DLD1 (cell line): ENCODE results near the gene CFAP20.

Source experiments
- in situ Hi-C: cut with HindIII; loops from 2 replicates; pipeline ENCODE4 v1.10.0; 2017; ENCODE audit warnings: low sequenced_read_pairs

The CFAP20 gene

GRCh38 chr16:58125041-58125440, 4.1 kb downstream of the CFAP20 start:
- in situ Hi-C loops, result no loop called here

- in situ Hi-C loops, result no loop called here
Observed at GRCh38 chr16:58124601-58124915, 4.6 kb downstream of the CFAP20 start.

- in situ Hi-C loops, result no loop called here
Observed at GRCh38 chr16:58123896-58124600, 5.1 kb downstream of the CFAP20 start.

- in situ Hi-C loops, result no loop called here
Observed at GRCh38 chr16:58121132-58121531, 8.0 kb downstream of the CFAP20 start.

- in situ Hi-C loops, result no loop called here
Observed at GRCh38 chr16:58120234-58120633, 8.9 kb downstream of the CFAP20 start.

- in situ Hi-C loops, result no loop called here
Observed at GRCh38 chr16:58119509-58119845, 9.7 kb downstream of the CFAP20 start.

GRCh38 chr16:58118801-58119508, 10.2 kb downstream of the CFAP20 start:
- in situ Hi-C loops, result no loop called here

- in situ Hi-C loops, result no loop called here
Observed at GRCh38 chr16:58116529-58116928, 12.7 kb downstream of the CFAP20 start.

GRCh38 chr16:58116081-58116480, 13.1 kb downstream of the CFAP20 start:
- in situ Hi-C loops, result no loop called here

GRCh38 chr16:58114827-58115825, 14.1 kb downstream of the CFAP20 start:
- in situ Hi-C loops, result no loop called here

GRCh38 chr16:58111302-58111627, 17.9 kb downstream of the CFAP20 start:
- in situ Hi-C loops, result no loop called here

GRCh38 chr16:58110571-58111301, 18.4 kb downstream of the CFAP20 start:
- in situ Hi-C loops, result no loop called here

GRCh38 chr16:58109881-58110280, 19.3 kb downstream of the CFAP20 start:
- in situ Hi-C loops, result no loop called here

GRCh38 chr16:58109330-58109729, 19.9 kb downstream of the CFAP20 start:
- in situ Hi-C loops, result no loop called here

- in situ Hi-C loops, result no loop called here
Observed at GRCh38 chr16:58107709-58108108, 21.5 kb downstream of the CFAP20 start.

GRCh38 chr16:58107228-58107627, 22.0 kb downstream of the CFAP20 start:
- in situ Hi-C loops, result no loop called here

GRCh38 chr16:58105631-58106030, 23.6 kb downstream of the CFAP20 start:
- in situ Hi-C loops, result no loop called here

GRCh38 chr16:58102665-58103392, 26.4 kb downstream of the CFAP20 start:
- in situ Hi-C loops, result no loop called here

GRCh38 chr16:58099956-58100300, 29.3 kb downstream of the CFAP20 start:
- in situ Hi-C loops, result no loop called here

- in situ Hi-C loops, result no loop called here
Observed at GRCh38 chr16:58099097-58099955, 29.9 kb downstream of the CFAP20 start.
